ENCODE data around the gene ZNG1F.
"Not testable (repeated sequence)": the region's sequence is repeated elsewhere in the genome, so short reads cannot be mapped to it uniquely, and the experiment has no call there.

Gene ZNG1F

DNA sequence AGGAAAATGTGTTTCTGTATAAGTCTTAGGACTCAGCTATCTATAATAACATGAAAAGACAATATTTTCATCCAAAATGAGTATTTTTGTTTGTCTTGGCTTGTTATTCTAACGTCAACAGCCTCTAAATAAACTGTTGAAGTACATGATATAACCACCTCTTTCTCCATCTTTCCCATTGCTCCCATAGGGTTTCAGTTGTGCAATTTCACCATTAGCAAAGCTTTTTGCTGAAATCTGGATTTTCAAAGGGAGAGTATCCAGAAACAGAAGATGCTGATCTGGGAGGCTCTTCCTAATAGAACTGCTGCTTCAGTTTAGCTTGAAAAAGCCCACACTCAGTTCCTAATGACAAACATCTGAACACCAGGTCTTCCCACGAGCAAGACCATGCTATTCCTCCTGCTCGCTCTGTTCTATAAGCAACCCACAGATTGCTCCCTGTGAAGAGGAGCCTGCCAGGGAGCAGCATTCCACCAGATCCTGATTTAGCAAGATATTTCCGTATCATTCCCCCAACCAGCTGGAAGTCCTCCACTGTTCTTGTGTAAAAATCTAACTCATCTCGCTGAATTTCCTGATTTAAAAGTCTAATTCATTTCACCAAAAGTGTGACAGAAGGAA, 101.8 kb downstream of the ZNG1F start:
- not testable (repeated sequence) for DNase-seq (ENCODE audit: low read depth in 2 of 2, low spot score in 1 of 2)

DNA sequence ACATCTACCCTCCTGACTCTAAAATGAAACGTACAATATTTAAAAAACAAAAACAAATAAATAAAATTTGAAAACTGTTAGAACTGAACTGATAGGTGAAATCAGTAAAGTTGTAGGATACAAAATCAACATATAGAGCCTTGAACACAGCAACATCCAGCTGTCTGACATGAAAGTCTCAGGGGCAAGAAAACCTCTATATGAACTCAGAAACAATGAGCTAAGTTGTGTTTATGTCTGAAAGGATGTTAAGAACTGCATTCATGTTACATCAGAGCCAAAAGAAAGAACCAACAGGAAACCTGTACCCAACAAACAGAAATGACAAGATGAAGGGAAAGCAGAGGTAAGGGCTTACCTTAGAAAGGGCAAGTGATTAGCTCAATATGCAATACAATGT, 102.4 kb downstream of the ZNG1F start:
- DNase-seq (ENCODE audit: low read depth in 2 of 2, low spot score in 1 of 2) = not testable (repeated sequence)

DNA sequence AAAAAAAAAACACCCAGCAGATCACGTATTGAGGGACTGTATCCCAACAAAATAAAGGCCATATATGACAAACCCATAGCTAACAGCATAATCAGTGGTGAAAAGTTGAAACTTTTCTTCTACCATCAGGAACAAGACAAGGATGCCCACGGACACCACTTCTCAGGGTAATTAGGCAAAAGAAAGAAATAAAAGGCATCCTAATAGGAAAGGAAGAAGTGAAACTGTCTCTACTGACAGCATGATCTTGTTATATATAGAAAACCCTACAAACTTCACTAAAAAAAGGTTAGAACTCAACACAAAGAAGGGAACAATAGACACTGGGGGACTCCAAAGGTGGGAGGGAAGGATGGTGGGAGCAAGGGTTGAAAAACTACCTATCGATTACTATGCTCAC, 102.9 kb downstream of the ZNG1F start:
- not testable (repeated sequence) for DNase-seq (ENCODE audit: low read depth in 2 of 2, low spot score in 1 of 2)

DNA sequence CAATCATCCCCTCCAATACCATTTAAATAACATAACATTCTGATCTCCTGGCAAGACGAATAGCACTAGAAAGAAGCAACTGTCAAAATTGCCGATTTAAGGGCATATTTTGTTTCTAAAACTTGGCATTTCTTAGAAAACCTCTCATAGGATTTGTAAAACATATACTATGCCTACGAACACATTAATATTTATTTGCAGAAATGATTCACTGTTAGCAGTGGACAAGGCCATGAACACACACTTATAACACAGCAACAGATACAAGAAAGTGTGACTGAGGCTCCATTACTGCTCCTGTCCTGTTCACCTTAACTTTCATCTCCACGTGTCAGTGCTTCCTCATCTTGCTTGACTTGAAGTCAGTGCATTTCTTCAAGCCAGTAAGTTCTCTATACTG, 106.8 kb downstream of the ZNG1F start:
- DNase-seq (ENCODE audit: low read depth in 2 of 2, low spot score in 1 of 2) = not testable (repeated sequence)

Data from stimulated activated CD8-positive, alpha-beta memory T cell treated with anti-CD3 and anti-CD28 coated beads, Interleukin-4, amount 100 ng/mL, for 4 hours (primary cell).